ENCODE measurements around the gene INSIG2. TPM values are rescaled to one million over a fixed set of nuclear protein-coding genes. Genes with fewer than 3 reads are reported as not detected.

The INSIG2 gene
- polyA plus RNA-seq, 1 donor (not counting 4 experiments of a cell fraction or from before 2014, with no cell fraction given): 28.6 TPM

DNA sequence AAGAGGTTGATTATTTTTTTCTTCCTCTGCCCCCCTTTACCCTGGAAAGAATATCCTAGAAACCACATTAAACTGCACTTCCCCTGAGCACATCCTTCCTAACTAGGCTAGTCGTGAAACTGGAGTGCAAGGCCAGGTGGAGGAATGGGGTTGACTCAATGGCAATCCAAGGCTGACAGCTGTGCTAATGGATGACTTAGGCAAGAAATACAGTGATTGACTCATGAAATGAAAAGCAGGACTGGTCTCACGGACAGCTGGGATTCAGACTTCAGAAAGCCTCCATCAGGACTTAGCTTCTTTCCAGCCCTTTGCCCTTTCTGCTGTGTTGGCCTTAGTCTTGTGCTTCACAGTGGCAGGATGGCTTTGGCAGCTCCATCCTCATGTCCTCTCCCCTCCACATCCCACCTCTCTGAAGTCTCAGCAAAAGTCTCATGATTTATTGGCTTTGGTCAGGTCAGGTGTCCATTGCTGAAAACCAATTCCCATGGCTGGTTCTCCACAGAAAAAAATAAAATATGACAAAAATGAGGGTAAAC lies 33.8 kb downstream of the INSIG2 start:
- H3K36me3 ChIP-seq (ENCODE audit: control insufficient read depth in 2 of 2, extremely low read depth in 1 of 2, insufficient read depth in 2 of 2, low read length in 2 of 2): no peaks in the 10 kb centered on the region
- H3K27me3 ChIP-seq (ENCODE audit: control insufficient read depth, extremely low read depth, insufficient read depth, low read length): no peaks in the 10 kb centered on the region
- dilution Hi-C loops (cut with MboI; ENCODE audit: extremely low pct_ligation_motif_present, low sequenced_read_pairs): no loop called here
- no peak overlapping the region for H3K9ac ChIP-seq (ENCODE audit: control insufficient read depth, extremely low read depth, insufficient read depth, low read length)
- no peak for FAIRE-seq
- DNase-seq (ENCODE audit: low read depth, low spot score): peak; percentile 25
- H3K4me3 ChIP-seq (ENCODE audit: control insufficient read depth in 2 of 3, extremely low read depth in 1 of 3, insufficient read depth in 2 of 3, low read depth in 1 of 3, low read length in 3 of 3): no peak overlapping the region
- H3K4me2 ChIP-seq (ENCODE audit: control insufficient read depth, extremely low read depth, insufficient read depth, low read depth, low read length): no peak overlapping the region
- no peak overlapping the region for H2AFZ ChIP-seq (ENCODE audit: control insufficient read depth, low read length)
- no peaks in the 10 kb centered on the region for H3K9me3 ChIP-seq (ENCODE audit: control insufficient read depth, low read depth, low read length)
- no peaks in the 10 kb centered on the region for H3K79me2 ChIP-seq (ENCODE audit: control insufficient read depth, insufficient read depth, low read length)
- peak overlapping the region; percentile 97 for H3K27ac ChIP-seq (ENCODE audit: control insufficient read depth, insufficient read depth, low read length)
- H3K9me1 ChIP-seq (ENCODE audit: control insufficient read depth, extremely low read depth, insufficient read depth, low read length): no peaks in the 10 kb centered on the region
- no peaks in the 10 kb centered on the region for H4K20me1 ChIP-seq (ENCODE audit: control insufficient read depth, extremely low read depth, insufficient read depth, low read length)
- TF ChIP-seq, protein P1, sequence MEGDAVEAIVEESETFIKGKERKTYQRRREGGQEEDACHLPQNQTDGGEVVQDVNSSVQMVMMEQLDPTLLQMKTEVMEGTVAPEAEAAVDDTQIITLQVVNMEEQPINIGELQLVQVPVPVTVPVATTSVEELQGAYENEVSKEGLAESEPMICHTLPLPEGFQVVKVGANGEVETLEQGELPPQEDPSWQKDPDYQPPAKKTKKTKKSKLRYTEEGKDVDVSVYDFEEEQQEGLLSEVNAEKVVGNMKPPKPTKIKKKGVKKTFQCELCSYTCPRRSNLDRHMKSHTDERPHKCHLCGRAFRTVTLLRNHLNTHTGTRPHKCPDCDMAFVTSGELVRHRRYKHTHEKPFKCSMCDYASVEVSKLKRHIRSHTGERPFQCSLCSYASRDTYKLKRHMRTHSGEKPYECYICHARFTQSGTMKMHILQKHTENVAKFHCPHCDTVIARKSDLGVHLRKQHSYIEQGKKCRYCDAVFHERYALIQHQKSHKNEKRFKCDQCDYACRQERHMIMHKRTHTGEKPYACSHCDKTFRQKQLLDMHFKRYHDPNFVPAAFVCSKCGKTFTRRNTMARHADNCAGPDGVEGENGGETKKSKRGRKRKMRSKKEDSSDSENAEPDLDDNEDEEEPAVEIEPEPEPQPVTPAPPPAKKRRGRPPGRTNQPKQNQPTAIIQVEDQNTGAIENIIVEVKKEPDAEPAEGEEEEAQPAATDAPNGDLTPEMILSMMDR (optimal IDR thresholded peaks at IDR 0.05 in 1 of 3, IDR thresholded peaks at IDR 0.05 in 1 of 3, conservative IDR thresholded peaks at IDR 0.05 in 1 of 3; ENCODE audit: extremely low read depth in 1 of 3, insufficient read depth in 2 of 3, low read length in 3 of 3): no peak
- H3K4me1 ChIP-seq (ENCODE audit: control insufficient read depth, extremely low read depth, insufficient read depth, low read length): peaks cover 47% of the 10 kb centered on the region

DNA sequence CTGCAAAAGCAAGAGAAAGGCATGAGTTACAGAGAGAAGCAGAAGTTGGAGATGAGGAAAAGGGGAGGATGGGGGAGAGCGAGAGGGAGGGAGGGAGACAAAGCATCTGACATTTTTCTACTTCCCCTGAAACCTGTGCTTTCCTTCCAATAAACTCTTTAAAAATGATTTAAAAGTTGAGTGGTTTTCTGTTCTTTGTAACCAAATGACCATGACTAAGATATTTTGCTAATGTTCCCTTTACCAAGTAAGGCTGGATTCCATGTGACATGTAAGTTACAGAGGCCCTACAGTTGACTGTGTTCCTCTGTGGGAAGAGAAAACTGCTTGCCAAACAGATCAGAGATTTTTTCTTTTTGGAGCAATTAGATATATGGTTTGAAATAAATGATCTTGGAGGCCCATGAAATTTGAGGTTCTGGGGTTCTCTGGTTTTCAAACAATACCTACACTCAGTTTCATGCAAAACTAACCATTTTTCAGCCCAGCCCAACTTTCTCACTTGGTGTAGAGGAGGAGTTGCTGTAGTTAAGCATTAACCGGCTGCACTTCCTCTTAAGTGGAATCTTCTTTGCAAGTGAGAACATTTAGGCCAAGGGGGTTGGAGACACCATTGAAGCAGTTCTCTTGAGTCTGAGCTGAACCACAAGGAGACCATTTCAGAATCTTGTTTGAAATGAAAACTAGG lies 34.5 kb downstream of the INSIG2 start:
- Histone ChIP-seq H3K4me3 (ENCODE audit: control insufficient read depth in 2 of 3, extremely low read depth in 1 of 3, insufficient read depth in 2 of 3, low read depth in 1 of 3, low read length in 3 of 3) (no peak overlapping the region), H3K79me2 (ENCODE audit: control insufficient read depth, insufficient read depth, low read length) (no peaks in the 10 kb centered on the region), H3K4me1 (ENCODE audit: control insufficient read depth, extremely low read depth, insufficient read depth, low read length) (peaks cover 40% of the 10 kb centered on the region), H4K20me1 (ENCODE audit: control insufficient read depth, extremely low read depth, insufficient read depth, low read length) (no peaks in the 10 kb centered on the region), H2AFZ (ENCODE audit: control insufficient read depth, low read length) (no peak overlapping the region), H3K9me1 (ENCODE audit: control insufficient read depth, extremely low read depth, insufficient read depth, low read length) (no peaks in the 10 kb centered on the region), H3K36me3 (ENCODE audit: control insufficient read depth in 2 of 2, extremely low read depth in 1 of 2, insufficient read depth in 2 of 2, low read length in 2 of 2) (no peaks in the 10 kb centered on the region), H3K9me3 (ENCODE audit: control insufficient read depth, low read depth, low read length) (no peaks in the 10 kb centered on the region), H3K9ac (ENCODE audit: control insufficient read depth, extremely low read depth, insufficient read depth, low read length) (peak overlapping the region; percentile 51), H3K4me2 (ENCODE audit: control insufficient read depth, extremely low read depth, insufficient read depth, low read depth, low read length) (peak overlapping the region; percentile 83), H3K27ac (ENCODE audit: control insufficient read depth, insufficient read depth, low read length) (peak overlapping the region; percentile 97), H3K27me3 (ENCODE audit: control insufficient read depth, extremely low read depth, insufficient read depth, low read length) (no peaks in the 10 kb centered on the region)
- FAIRE-seq (peak; percentile 36), DNase-seq (ENCODE audit: low read depth, low spot score) (no peak)
- TF ChIP-seq, protein P1 (optimal IDR thresholded peaks at IDR 0.05 in 1 of 3, IDR thresholded peaks at IDR 0.05 in 1 of 3, conservative IDR thresholded peaks at IDR 0.05 in 1 of 3; ENCODE audit: extremely low read depth in 1 of 3, insufficient read depth in 2 of 3, low read length in 3 of 3): no peak
- no peak for TF ChIP-seq EZH2 (IDR thresholded peaks at IDR 0.05; ENCODE audit: low read length)
- dilution Hi-C loops (cut with MboI; ENCODE audit: extremely low pct_ligation_motif_present, low sequenced_read_pairs): no loop called here
